Measurements from ENCODE around the gene CDH7.
A peak's percentile ranks its signal among the peaks of the same experiment; 100 is the strongest.

CDH7 gene

GRCh38 chr18:65750389-65751154 is at the start of gene CDH7:
TSS of gene CDH7 (plus strand) at chr18:65751012. CDS start at chr18:65762843, 11,831 bp downstream.
- CTCF ChIA-PET, result no interaction called here
- H3K9me3 Mint-ChIP-seq, result peaks cover 3% of the 10 kb centered on the region
- H3K27ac Mint-ChIP-seq, result peak within 1 kb of the TSS; percentile 55
- H3K4me3 Mint-ChIP-seq, result no peak within 1 kb of the TSS
- no peaks in the 10 kb centered on the region for H3K4me1 Mint-ChIP-seq
- H3K36me3 Mint-ChIP-seq, result no peaks in the 10 kb centered on the region
- DNase-seq, result no peak
- H3K27me3 Mint-ChIP-seq, result peaks cover 19% of the 10 kb centered on the region

GRCh38 chr18:65704046-65704445 is 46.8 kb upstream of the CDH7 start:
- H3K27me3 Mint-ChIP-seq, result no peaks in the 10 kb centered on the region
- H3K4me3 Mint-ChIP-seq, result no peak overlapping the region
- H3K27ac Mint-ChIP-seq, result no peak overlapping the region
- CTCF ChIA-PET, result no interaction called here
- H3K36me3 Mint-ChIP-seq, result no peaks in the 10 kb centered on the region
- H3K4me1 Mint-ChIP-seq, result no peaks in the 10 kb centered on the region
- DNase-seq, result no peak
- H3K9me3 Mint-ChIP-seq, result peaks cover 1% of the 10 kb centered on the region

GRCh38 chr18:65706646-65707045 is 44.2 kb upstream of the CDH7 start:
- Mint-ChIP-seq H3K4me3 (no peak overlapping the region), H3K4me1 (no peaks in the 10 kb centered on the region), H3K27ac (no peak overlapping the region), H3K27me3 (no peaks in the 10 kb centered on the region), H3K36me3 (no peaks in the 10 kb centered on the region), H3K9me3 (peaks cover 1% of the 10 kb centered on the region)
- no peak for DNase-seq
- CTCF ChIA-PET, result no interaction called here

- DNase-seq, result no peak
- Mint-ChIP-seq H3K27me3 (no peaks in the 10 kb centered on the region), H3K4me3 (no peak overlapping the region), H3K4me1 (no peaks in the 10 kb centered on the region), H3K36me3 (no peaks in the 10 kb centered on the region), H3K27ac (no peak overlapping the region), H3K9me3 (no peaks in the 10 kb centered on the region)
- CTCF ChIA-PET, result no interaction called here
Observed at GRCh38 chr18:65711493-65711892, 39.3 kb upstream of the CDH7 start.

- CTCF ChIA-PET, result no interaction called here
Observed at GRCh38 chr18:65721619-65722018, 29.2 kb upstream of the CDH7 start.

GRCh38 chr18:65725251-65726050 is 25.4 kb upstream of the CDH7 start:
- no peak overlapping the region for H3K4me3 Mint-ChIP-seq
- no peaks in the 10 kb centered on the region for H3K4me1 Mint-ChIP-seq
- CTCF ChIA-PET, result no interaction called here
- no peaks in the 10 kb centered on the region for H3K27me3 Mint-ChIP-seq
- H3K27ac Mint-ChIP-seq, result no peak overlapping the region
- DNase-seq, result no peak
- H3K36me3 Mint-ChIP-seq, result no peaks in the 10 kb centered on the region
- peaks cover 2% of the 10 kb centered on the region for H3K9me3 Mint-ChIP-seq

More at GRCh38 chr18:65721619-65722018, 29.2 kb upstream of the CDH7 start:
- no peaks in the 10 kb centered on the region for H3K4me1 Mint-ChIP-seq
- H3K27ac Mint-ChIP-seq, result no peak overlapping the region
- DNase-seq, result no peak
- H3K27me3 Mint-ChIP-seq, result no peaks in the 10 kb centered on the region
- no peaks in the 10 kb centered on the region for H3K36me3 Mint-ChIP-seq
- H3K9me3 Mint-ChIP-seq, result peaks cover 5% of the 10 kb centered on the region
- no peak overlapping the region for H3K4me3 Mint-ChIP-seq

GRCh38 chr18:65735155-65735554 is 15.7 kb upstream of the CDH7 start:
- no peak for DNase-seq
- H3K27me3 Mint-ChIP-seq, result no peaks in the 10 kb centered on the region
- no peaks in the 10 kb centered on the region for H3K36me3 Mint-ChIP-seq
- no peaks in the 10 kb centered on the region for H3K4me1 Mint-ChIP-seq
- H3K9me3 Mint-ChIP-seq, result peaks cover 2% of the 10 kb centered on the region
- H3K4me3 Mint-ChIP-seq, result no peak overlapping the region
- CTCF ChIA-PET, result no interaction called here
- H3K27ac Mint-ChIP-seq, result no peak overlapping the region

GRCh38 chr18:65737471-65737955 is 13.3 kb upstream of the CDH7 start:
- H3K4me1 Mint-ChIP-seq, result no peaks in the 10 kb centered on the region
- DNase-seq, result no peak
- H3K4me3 Mint-ChIP-seq, result no peak overlapping the region
- no peaks in the 10 kb centered on the region for H3K27me3 Mint-ChIP-seq
- CTCF ChIA-PET, result no interaction called here
- H3K36me3 Mint-ChIP-seq, result no peaks in the 10 kb centered on the region
- H3K27ac Mint-ChIP-seq, result no peak overlapping the region
- no peaks in the 10 kb centered on the region for H3K9me3 Mint-ChIP-seq

GRCh38 chr18:65746936-65747335 is 3.9 kb upstream of the CDH7 start:
- peaks cover 19% of the 10 kb centered on the region for H3K27me3 Mint-ChIP-seq

GRCh38 chr18:65748321-65748720 is 2.5 kb upstream of the CDH7 start:
- Mint-ChIP-seq H3K4me3 (no peak overlapping the region), H3K27me3 (peaks cover 19% of the 10 kb centered on the region), H3K9me3 (peaks cover 3% of the 10 kb centered on the region), H3K36me3 (no peaks in the 10 kb centered on the region), H3K4me1 (no peaks in the 10 kb centered on the region), H3K27ac (no peak overlapping the region)
- DNase-seq, result no peak
- CTCF ChIA-PET, result no interaction called here

More at GRCh38 chr18:65746936-65747335, 3.9 kb upstream of the CDH7 start:
- CTCF ChIA-PET, result no interaction called here
- Mint-ChIP-seq H3K9me3 (peaks cover 3% of the 10 kb centered on the region), H3K4me3 (no peak overlapping the region), H3K4me1 (no peaks in the 10 kb centered on the region), H3K36me3 (no peaks in the 10 kb centered on the region), H3K27ac (no peak overlapping the region)
- no peak for DNase-seq

GRCh38 chr18:65749841-65750240 is 971 bp upstream of the CDH7 start:
- Mint-ChIP-seq H3K9me3 (peaks cover 3% of the 10 kb centered on the region), H3K4me3 (no peak overlapping the region), H3K27me3 (peaks cover 19% of the 10 kb centered on the region), H3K27ac (peak overlapping the region; percentile 21), H3K36me3 (no peaks in the 10 kb centered on the region), H3K4me1 (no peaks in the 10 kb centered on the region)
- no peak for DNase-seq
- CTCF ChIA-PET, result no interaction called here

GRCh38 chr18:65751155-65752085 is 608 bp downstream of the CDH7 start:
- Mint-ChIP-seq H3K27ac (peak overlapping the region; percentile 55), H3K9me3 (peaks cover 3% of the 10 kb centered on the region), H3K4me3 (no peak overlapping the region), H3K4me1 (no peaks in the 10 kb centered on the region), H3K36me3 (no peaks in the 10 kb centered on the region), H3K27me3 (peaks cover 19% of the 10 kb centered on the region)
- DNase-seq, result no peak
- CTCF ChIA-PET, result no interaction called here

GRCh38 chr18:65752625-65753325 is 2.0 kb downstream of the CDH7 start:
- Mint-ChIP-seq H3K36me3 (no peaks in the 10 kb centered on the region), H3K9me3 (peaks cover 3% of the 10 kb centered on the region), H3K27me3 (peaks cover 19% of the 10 kb centered on the region), H3K4me1 (no peaks in the 10 kb centered on the region), H3K27ac (no peak overlapping the region), H3K4me3 (no peak overlapping the region)
- no peak for DNase-seq
- CTCF ChIA-PET, result no interaction called here

- CTCF ChIA-PET, result no interaction called here
- Mint-ChIP-seq H3K27ac (no peak overlapping the region), H3K4me3 (no peak overlapping the region), H3K27me3 (peaks cover 19% of the 10 kb centered on the region), H3K36me3 (no peaks in the 10 kb centered on the region), H3K9me3 (peaks cover 3% of the 10 kb centered on the region), H3K4me1 (no peaks in the 10 kb centered on the region)
- no peak for DNase-seq
Observed at GRCh38 chr18:65753520-65753919, 2.7 kb downstream of the CDH7 start.

All from activated naive CD4-positive, alpha-beta T cell treated with anti-CD3 and anti-CD28 coated beads, Interleukin-2, amount 10 ng/mL, durations not matched to agents 7 days and 5 days (primary cell).